HepG2 (cell line): Measurements from ENCODE around the gene C19orf73. TPM values are rescaled to one million over a fixed set of nuclear protein-coding genes. Genes with fewer than 3 reads are reported as not detected.
A peak's percentile ranks its signal among the peaks of the same experiment; 100 is the strongest.

ENCODE experiments used
- MIXL1 ChIP-seq: IDR thresholded peaks from 2 replicates; pipeline ENCODE4 v1.6.1; 2016
- NFE2L2 ChIP-seq: fragments of 150-350 bp; IDR thresholded peaks from 2 replicates; pipeline ENCODE4 v1.6.1; 2014; ENCODE audit warnings: low read length
- NRL ChIP-seq: sonication (generic); formaldehyde crosslinking; IDR thresholded peaks from 2 replicates; pipeline ENCODE4 v1.5.0; 2020; ENCODE audit warnings: missing genetic modification reagents, mild to moderate bottlenecking, moderate library complexity, borderline replicate concordance
- PCBP1 ChIP-seq: fragments of 200-400 bp; formaldehyde crosslinking; IDR thresholded peaks from 2 replicates; pipeline ENCODE4 v1.6.1; 2017; ENCODE audit warnings: mild to moderate bottlenecking, low read depth, low read length, borderline replicate concordance
- RFX1 ChIP-seq: fragments of 450-650 bp; IDR thresholded peaks from 2 replicates; pipeline ENCODE4 v1.6.1; 2017
- SOX13 ChIP-seq, 3 experiments: fragments of 450-650 bp in 1 of 3; sonication (generic) in 1 of 3; formaldehyde crosslinking in 1 of 3; IDR thresholded peaks in 2 of 3; conservative IDR thresholded peaks in 1 of 3; 2 replicates each; pipeline versions ENCODE4 v1.5.0 to v1.6.1; 2016 to 2020; ENCODE audit warnings: antibody characterized with exemption in 1 of 3, mild to moderate bottlenecking in 1 of 3, missing compliant biosample characterization in 1 of 3, missing genetic modification reagents in 1 of 3, moderate library complexity in 1 of 3
- ZNF713 ChIP-seq: sonication (generic); formaldehyde crosslinking; IDR thresholded peaks from 2 replicates; pipeline ENCODE4 v1.4.0; 2020; ENCODE audit warnings: mild to moderate bottlenecking, missing genetic modification reagents
- polyA plus RNA-seq, 8 experiments: library from polyadenylated mRNA; depleted of rRNA in 3 of 8; stranded (reverse) in 7 of 8; unstranded in 1 of 8; fragments of >200 nt; fragmentation: Illumina TruSeq in 4 of 8; extraction: Trizol in 4 of 8; gene quantifications; 2 replicates each; pipeline versions ENCODE4 v1.2.1 to v1.2.3, GENCODE V29; 2011 to 2016; ENCODE audit warnings: low read depth in 4 of 8, missing spikeins in 1 of 8, mixed read lengths in 1 of 8; ENCODE audit not compliant: insufficient read depth in 1 of 8
- total RNA-seq, 5 experiments: library from RNA; depleted of rRNA; stranded (reverse); fragments of >200 nt; fragmentation: Illumina TruSeq; extraction: Trizol; gene quantifications; 2 replicates each; pipeline ENCODE4 v1.2.3, GENCODE V29; 2016; ENCODE audit warnings: low read depth in 1 of 5
- TF ChIP-seq, protein P1 (sequence below): sonication (generic); formaldehyde crosslinking; IDR thresholded peaks from 2 replicates; pipeline ENCODE4 v1.9.0; 2022; ENCODE audit warnings: low read depth, missing genetic modification reagents
- TF ChIP-seq, protein P2 (sequence below): sonication (generic); formaldehyde crosslinking; IDR thresholded peaks from 2 replicates; pipeline ENCODE4 v1.4.0; 2020; ENCODE audit warnings: mild to moderate bottlenecking, missing genetic modification reagents
- TF ChIP-seq, protein P3 (sequence below): sonication (generic); formaldehyde crosslinking; IDR thresholded peaks from 2 replicates; pipeline ENCODE4 v1.8.1; 2023; ENCODE audit warnings: mild to moderate bottlenecking, moderate library complexity, missing genetic modification reagents
- TF ChIP-seq, protein P4 (sequence below): sonication (generic); formaldehyde crosslinking; IDR thresholded peaks from 2 replicates; pipeline ENCODE4 v1.4.0; 2020; ENCODE audit warnings: missing genetic modification reagents, borderline replicate concordance
- TF ChIP-seq, protein P5 (sequence below): sonication (generic); formaldehyde crosslinking; IDR thresholded peaks from 2 replicates; pipeline ENCODE4 v1.8.1; 2023; ENCODE audit warnings: mild to moderate bottlenecking, missing genetic modification reagents, borderline replicate concordance

Gene C19orf73
- total and polyA plus RNA-seq, 2 of the 13 experiments (the other 11 are each of a cell fraction or from before 2014, with no cell fraction given), result 1.4 to 1.5 TPM

DNA sequence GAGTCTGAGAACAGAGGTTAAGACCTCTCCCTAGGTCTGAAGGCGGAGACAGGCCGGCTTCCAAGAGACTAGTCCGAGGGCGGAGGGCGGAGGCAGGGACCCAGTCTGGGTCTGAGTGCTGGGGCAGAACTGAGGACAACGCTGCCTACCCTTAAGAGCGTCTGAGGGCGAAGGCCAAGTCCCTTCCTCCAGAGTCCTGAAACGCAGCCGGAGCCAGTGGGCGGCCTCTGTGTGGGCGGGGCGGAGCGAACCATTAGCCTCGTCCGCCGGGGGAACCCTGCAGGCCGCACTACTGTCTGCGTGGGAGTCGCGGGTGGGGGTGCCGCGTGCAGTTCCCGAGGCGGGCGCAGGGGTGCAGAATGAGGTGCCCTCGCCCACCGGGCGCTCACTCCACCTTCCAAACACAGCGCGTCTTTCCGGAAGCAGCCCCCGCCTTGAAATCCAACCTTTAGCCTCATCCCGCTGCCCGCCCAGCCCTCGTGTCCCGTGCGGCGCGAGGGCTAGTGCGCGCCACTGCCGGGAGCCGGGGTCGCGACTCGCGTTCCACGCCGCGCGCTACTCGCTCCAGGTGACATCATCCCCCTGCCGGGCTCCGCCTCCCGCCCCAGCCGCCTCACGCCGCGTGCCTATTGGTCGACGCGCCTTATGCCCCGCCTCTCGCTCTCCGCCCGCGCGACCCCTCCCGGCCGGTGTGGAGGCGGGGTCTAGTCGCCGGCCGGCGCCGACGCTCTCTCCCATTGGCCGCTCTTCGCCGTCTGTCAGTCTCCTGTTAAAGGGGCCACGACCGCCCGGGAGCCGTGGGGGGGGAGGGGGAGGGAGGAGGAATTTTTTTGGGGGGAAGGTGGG, at the start of gene C19orf73 (continued):
- TF ChIP-seq, protein P1, sequence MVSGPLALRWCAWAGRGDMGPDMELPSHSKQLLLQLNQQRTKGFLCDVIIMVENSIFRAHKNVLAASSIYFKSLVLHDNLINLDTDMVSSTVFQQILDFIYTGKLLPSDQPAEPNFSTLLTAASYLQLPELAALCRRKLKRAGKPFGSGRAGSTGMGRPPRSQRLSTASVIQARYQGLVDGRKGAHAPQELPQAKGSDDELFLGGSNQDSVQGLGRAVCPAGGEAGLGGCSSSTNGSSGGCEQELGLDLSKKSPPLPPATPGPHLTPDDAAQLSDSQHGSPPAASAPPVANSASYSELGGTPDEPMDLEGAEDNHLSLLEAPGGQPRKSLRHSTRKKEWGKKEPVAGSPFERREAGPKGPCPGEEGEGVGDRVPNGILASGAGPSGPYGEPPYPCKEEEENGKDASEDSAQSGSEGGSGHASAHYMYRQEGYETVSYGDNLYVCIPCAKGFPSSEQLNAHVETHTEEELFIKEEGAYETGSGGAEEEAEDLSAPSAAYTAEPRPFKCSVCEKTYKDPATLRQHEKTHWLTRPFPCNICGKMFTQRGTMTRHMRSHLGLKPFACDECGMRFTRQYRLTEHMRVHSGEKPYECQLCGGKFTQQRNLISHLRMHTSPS (CRISPR knock-in tag), result no peak
- TF ChIP-seq, protein P2, sequence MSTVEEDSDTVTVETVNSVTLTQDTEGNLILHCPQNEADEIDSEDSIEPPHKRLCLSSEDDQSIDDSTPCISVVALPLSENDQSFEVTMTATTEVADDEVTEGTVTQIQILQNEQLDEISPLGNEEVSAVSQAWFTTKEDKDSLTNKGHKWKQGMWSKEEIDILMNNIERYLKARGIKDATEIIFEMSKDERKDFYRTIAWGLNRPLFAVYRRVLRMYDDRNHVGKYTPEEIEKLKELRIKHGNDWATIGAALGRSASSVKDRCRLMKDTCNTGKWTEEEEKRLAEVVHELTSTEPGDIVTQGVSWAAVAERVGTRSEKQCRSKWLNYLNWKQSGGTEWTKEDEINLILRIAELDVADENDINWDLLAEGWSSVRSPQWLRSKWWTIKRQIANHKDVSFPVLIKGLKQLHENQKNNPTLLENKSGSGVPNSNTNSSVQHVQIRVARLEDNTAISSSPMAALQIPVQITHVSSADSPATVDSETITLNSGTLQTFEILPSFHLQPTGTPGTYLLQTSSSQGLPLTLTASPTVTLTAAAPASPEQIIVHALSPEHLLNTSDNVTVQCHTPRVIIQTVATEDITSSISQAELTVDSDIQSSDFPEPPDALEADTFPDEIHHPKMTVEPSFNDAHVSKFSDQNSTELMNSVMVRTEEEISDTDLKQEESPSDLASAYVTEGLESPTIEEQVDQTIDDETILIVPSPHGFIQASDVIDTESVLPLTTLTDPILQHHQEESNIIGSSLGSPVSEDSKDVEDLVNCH (CRISPR knock-in tag), result no peak
- TF ChIP-seq NFE2L2 (no peak), NRL (peak; percentile 82; the same call in 1 of the 2 replicates), PCBP1 (0 out of 2 replicates have a peak, but pooled peaks have one; percentile 18), MIXL1 (no peak), ZNF713 (CRISPR knock-in tag) (no peak), SOX13 (IDR thresholded peaks at IDR 0.05) (no peak; the same call in 1 of the 2 replicates), SOX13 (CRISPR knock-in tag; conservative IDR thresholded peaks at IDR 0.05 in 1 of 2, IDR thresholded peaks at IDR 0.05 in 1 of 2) (peak in 1 of 2 experiments; percentile 47; a peak in 1 of 4 replicates), RFX1 (no peak)
- TF ChIP-seq, protein P3, sequence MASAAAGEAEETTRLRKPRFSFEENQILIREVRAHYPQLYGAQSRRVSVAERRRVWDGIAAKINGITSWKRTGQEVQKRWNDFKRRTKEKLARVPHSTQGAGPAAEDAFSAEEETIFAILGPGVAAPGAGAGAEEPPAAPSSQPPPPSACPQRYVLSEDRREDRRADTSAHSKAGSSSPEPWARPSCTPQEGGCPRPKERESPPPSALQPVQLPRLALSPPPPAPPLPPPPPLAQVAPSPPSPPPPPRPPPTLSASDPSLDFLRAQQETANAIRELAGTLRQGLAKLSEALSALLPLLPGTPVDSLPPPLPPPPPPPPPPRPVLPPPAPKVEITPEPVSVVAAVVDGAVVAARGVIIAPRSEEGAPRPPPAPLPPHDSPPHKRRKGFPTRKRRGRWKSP (CRISPR knock-in tag), result peak; percentile 90
- TF ChIP-seq, protein P4, sequence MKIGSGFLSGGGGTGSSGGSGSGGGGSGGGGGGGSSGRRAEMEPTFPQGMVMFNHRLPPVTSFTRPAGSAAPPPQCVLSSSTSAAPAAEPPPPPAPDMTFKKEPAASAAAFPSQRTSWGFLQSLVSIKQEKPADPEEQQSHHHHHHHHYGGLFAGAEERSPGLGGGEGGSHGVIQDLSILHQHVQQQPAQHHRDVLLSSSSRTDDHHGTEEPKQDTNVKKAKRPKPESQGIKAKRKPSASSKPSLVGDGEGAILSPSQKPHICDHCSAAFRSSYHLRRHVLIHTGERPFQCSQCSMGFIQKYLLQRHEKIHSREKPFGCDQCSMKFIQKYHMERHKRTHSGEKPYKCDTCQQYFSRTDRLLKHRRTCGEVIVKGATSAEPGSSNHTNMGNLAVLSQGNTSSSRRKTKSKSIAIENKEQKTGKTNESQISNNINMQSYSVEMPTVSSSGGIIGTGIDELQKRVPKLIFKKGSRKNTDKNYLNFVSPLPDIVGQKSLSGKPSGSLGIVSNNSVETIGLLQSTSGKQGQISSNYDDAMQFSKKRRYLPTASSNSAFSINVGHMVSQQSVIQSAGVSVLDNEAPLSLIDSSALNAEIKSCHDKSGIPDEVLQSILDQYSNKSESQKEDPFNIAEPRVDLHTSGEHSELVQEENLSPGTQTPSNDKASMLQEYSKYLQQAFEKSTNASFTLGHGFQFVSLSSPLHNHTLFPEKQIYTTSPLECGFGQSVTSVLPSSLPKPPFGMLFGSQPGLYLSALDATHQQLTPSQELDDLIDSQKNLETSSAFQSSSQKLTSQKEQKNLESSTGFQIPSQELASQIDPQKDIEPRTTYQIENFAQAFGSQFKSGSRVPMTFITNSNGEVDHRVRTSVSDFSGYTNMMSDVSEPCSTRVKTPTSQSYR (CRISPR knock-in tag), result no peak
- TF ChIP-seq, protein P5, sequence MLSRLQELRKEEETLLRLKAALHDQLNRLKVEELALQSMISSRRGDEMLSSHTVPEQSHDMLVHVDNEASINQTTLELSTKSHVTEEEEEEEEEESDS (CRISPR knock-in tag), result no peak
